Brain microvascular endothelial cell (primary cell): ENCODE results near the gene ELK1.

Source experiments
- DNase-seq: peaks from one replicate; pipeline ENCODE4 v3.0.0-alpha.2; 2020
- H3K27ac ChIP-seq: fragments of 250-450 bp; sonication (Bioruptor Pico); 2 replicates; pipeline ENCODE4 v1.5.1; 2020; ENCODE audit warnings: mild to moderate bottlenecking, moderate library complexity
- H3K27me3 ChIP-seq: fragments of 250-450 bp; sonication (Bioruptor Pico); replicated peaks from 2 replicates; pipeline ENCODE4 v1.5.1; 2020; ENCODE audit warnings: mild to moderate bottlenecking
- H3K36me3 ChIP-seq: fragments of 250-450 bp; sonication (Bioruptor Pico); replicated peaks from 2 replicates; pipeline ENCODE4 v1.5.1; 2020; ENCODE audit warnings: mild to moderate bottlenecking
- H3K4me3 ChIP-seq: 2 replicates; pipeline ENCODE4 v1.5.1; 2011; ENCODE audit warnings: low read depth, mild to moderate bottlenecking, control low read depth, low read length, moderate library complexity
- in situ Hi-C: cut with HindIII; loops from 2 replicates; pipeline ENCODE4 v1.10.0; 2017; ENCODE audit warnings: low sequenced_read_pairs, low pct_ligation_motif_present
- TF ChIP-seq, protein P1 (sequence below): IDR thresholded peaks from 2 replicates; pipeline ENCODE4 v1.5.1; 2011; ENCODE audit warnings: low read depth, mild to moderate bottlenecking, moderate library complexity, low read length, control low read depth, inconsistent platforms; ENCODE audit errors: missing control alignments

Gene ELK1

DNA sequence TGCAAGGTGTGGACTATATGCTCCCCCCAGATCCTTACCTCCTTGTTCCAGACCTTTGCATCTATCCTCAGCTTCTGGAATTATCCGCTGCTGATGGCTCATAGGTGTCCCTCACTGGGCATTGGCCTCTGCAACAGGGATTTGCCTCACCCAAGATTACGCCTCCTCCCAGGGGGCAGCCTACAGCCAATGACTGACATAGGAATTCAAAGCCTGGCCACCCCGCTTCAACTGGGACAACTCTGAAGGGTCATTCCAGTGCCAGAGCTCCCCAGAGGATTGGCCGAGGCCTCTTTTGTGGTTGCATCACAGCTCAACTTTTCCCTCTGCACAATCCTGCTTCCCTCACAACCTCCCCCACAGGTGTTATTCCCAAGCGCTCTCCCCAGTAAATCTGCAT is 35.7 kb downstream of the ELK1 start:
- Histone ChIP-seq H3K27ac (no peak overlapping the region), H3K4me3 (no peak overlapping the region), H3K36me3 (no peaks in the 10 kb centered on the region), H3K27me3 (no peaks in the 10 kb centered on the region)
- TF ChIP-seq, protein P1, sequence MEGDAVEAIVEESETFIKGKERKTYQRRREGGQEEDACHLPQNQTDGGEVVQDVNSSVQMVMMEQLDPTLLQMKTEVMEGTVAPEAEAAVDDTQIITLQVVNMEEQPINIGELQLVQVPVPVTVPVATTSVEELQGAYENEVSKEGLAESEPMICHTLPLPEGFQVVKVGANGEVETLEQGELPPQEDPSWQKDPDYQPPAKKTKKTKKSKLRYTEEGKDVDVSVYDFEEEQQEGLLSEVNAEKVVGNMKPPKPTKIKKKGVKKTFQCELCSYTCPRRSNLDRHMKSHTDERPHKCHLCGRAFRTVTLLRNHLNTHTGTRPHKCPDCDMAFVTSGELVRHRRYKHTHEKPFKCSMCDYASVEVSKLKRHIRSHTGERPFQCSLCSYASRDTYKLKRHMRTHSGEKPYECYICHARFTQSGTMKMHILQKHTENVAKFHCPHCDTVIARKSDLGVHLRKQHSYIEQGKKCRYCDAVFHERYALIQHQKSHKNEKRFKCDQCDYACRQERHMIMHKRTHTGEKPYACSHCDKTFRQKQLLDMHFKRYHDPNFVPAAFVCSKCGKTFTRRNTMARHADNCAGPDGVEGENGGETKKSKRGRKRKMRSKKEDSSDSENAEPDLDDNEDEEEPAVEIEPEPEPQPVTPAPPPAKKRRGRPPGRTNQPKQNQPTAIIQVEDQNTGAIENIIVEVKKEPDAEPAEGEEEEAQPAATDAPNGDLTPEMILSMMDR = no peak
- no peak for DNase-seq
- in situ Hi-C loops = no loop called here

DNA sequence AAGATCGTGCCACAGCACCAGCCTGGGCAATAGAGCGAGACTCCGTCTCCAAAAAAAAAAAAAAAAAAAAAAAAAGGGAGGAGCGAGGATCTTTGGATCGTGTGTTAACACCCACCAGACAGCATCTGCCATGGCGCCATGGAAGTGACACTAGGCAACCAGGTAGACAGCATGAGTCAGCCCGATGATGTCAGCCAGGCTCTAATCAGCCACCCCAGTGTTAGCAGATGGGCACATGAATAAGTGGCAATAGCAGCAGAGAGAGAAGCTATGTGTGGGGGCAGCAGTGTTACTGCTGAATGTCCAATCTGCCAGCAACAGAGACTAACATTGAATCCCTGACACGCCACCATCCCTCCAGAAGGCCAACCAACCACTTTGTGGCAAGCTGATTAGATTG is 37.3 kb downstream of the ELK1 start:
- TF ChIP-seq, protein P1 = no peak
- H3K36me3 ChIP-seq = no peaks in the 10 kb centered on the region
- in situ Hi-C loops = no loop called here
- H3K4me3 ChIP-seq = no peak overlapping the region
- no peak overlapping the region for H3K27ac ChIP-seq
- DNase-seq = no peak
- H3K27me3 ChIP-seq = no peaks in the 10 kb centered on the region

DNA sequence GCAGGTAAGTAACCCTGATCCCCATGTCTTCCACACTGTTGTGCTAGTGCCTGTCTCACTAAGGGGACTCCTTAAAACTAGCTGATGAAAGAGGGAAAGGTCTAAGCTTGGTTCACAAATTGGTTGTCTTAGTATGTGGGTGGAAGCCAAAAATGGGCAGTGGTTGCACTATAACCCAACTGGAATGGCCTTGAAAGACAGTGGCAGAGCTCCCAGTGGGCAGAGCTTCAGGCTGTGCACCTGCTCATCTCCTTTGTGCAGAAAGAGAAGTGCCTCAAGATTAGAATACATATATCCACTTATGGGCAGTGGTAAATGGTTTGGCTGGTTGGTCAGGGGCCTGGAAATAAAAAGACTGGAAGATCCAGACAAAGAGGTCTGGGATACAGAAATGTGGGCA is 37.9 kb downstream of the ELK1 start:
- TF ChIP-seq, protein P1 = no peak
- DNase-seq = no peak
- in situ Hi-C loops = no loop called here
- Histone ChIP-seq H3K36me3 (no peaks in the 10 kb centered on the region), H3K4me3 (no peak overlapping the region), H3K27me3 (no peaks in the 10 kb centered on the region), H3K27ac (no peak overlapping the region)

DNA sequence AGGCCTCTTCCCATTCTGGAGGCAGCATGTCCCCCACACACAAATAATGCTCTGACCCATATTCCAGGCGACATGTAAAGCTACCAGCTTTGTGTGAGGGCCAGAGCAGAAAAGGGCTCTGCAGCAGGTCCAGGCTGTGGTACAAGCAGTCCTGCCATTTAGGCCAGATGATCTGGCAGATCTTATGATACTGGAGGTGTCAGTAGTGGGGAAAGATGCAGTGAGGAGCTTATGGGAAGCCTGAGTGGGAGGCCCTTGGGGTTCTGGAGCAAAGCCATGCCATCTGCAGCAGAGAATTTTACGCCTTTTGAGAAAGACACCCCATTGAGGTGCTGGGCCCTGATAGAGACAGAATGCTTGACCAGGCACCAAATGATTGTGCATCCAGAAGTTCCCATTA is 38.4 kb downstream of the ELK1 start:
- in situ Hi-C loops = no loop called here
- no peak for DNase-seq
- Histone ChIP-seq H3K27me3 (no peaks in the 10 kb centered on the region), H3K4me3 (no peak overlapping the region), H3K27ac (no peak overlapping the region), H3K36me3 (no peaks in the 10 kb centered on the region)
- TF ChIP-seq, protein P1 = no peak

DNA sequence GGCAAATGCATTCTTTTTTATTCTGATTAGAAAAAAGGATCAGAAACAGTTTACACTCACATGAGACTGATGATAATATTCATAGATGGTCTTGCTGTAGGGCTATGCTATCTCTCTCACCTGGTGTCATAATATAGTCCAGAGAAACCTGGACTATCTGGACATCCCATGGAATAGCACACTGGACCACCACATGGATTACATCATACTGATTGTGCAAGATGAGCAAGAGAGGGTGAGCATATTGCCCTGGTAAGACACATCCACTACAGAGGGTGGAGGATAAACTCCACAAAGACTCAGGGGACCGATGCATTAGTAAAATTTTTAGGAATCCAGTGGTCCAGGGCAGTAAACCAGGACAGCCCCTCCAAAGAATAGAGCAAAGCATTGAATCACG is 38.9 kb downstream of the ELK1 start:
- no peak overlapping the region for H3K4me3 ChIP-seq
- H3K36me3 ChIP-seq = no peaks in the 10 kb centered on the region
- in situ Hi-C loops = no loop called here
- no peaks in the 10 kb centered on the region for H3K27me3 ChIP-seq
- H3K27ac ChIP-seq = no peak overlapping the region
- TF ChIP-seq, protein P1 = no peak
- no peak for DNase-seq

DNA sequence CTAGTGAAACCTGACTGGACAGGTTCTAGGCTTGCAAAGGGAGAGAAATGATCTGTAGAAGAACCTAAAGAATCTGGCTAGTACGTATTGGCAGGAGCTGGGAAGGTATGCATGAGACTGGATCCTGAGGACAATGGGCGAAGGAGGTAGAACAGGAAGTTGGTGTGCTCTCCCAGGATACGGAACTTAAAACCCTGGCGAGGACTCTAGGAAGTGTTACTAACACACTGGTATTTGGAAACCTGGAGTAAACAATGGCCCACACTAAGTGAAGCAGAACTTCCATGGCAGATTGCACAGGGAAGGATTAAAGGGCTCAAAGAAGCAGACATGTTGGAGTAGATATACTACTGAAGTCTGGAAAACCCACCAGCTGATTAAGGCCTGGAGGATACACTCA is 39.9 kb downstream of the ELK1 start:
- H3K27me3 ChIP-seq = no peaks in the 10 kb centered on the region
- no peak for DNase-seq
- no peak overlapping the region for H3K4me3 ChIP-seq
- in situ Hi-C loops = no loop called here
- no peak overlapping the region for H3K27ac ChIP-seq
- TF ChIP-seq, protein P1 = no peak
- no peaks in the 10 kb centered on the region for H3K36me3 ChIP-seq
